ENCODE results near the gene RBX1.

DNA sequence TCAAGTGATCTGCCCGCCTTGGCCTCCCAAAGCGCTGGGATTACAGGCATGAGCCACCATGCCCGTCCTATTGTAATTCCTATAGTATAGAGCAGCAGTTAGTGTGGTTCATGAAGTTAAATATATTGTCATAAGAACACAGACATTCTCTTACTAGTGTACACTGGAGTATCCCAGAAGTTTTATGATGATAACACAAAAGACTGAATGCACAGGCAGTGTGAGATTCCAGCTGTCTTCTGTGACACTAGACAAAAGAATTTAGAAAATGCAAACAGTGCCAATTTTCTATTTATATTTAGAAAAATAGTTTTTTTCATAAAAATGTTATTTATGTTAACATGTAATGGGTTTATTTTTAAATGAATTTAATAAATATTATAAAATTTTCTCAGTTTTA is 39.4 kb upstream of the RBX1 start:
- TF ChIP-seq EZH2 (IDR thresholded peaks at IDR 0.05; ENCODE audit: borderline replicate concordance, low read length): no peak
- TF ChIP-seq CTCF (conservative IDR thresholded peaks at IDR 0.05 in 1 of 2, IDR thresholded peaks at IDR 0.05 in 1 of 2; ENCODE audit: extremely low read depth in 1 of 2, insufficient read depth in 1 of 2, low read depth in 1 of 2, low read length in 2 of 2): no peak
